DND-41 (cell line): ENCODE measurements around the gene KBTBD3.
A peak's percentile ranks its signal among the peaks of the same experiment; 100 is the strongest.

Experiments
- ATAC-seq: fragments of 200-7000 bp; cut with Tn5 transposase; 3 replicates; pipeline ENCODE4 v1.9.1; 2021; ENCODE audit warnings: low read depth; ENCODE audit not compliant: insufficient read depth
- DNase-seq: peaks from one replicate; pipeline ENCODE4 v3.0.0-alpha.2; 2020
- H2AFZ ChIP-seq: 2 replicates; pipeline ENCODE4 v1.6.0; 2012; ENCODE audit warnings: low read depth, low read length
- H3K27ac ChIP-seq: 2 replicates; pipeline ENCODE4 v1.5.1; 2012; ENCODE audit warnings: low read length, inconsistent platforms
- H3K27me3 ChIP-seq: fragments of 200-600 bp; sonication (generic); 2 replicates; pipeline ENCODE4 v1.6.0; 2012; ENCODE audit warnings: low read length, mild to moderate bottlenecking, inconsistent platforms; ENCODE audit not compliant: insufficient read depth, poor library complexity
- H3K36me3 ChIP-seq: 2 replicates; pipeline ENCODE4 v1.5.1; 2012; ENCODE audit warnings: low read length, inconsistent platforms; ENCODE audit not compliant: insufficient read depth
- H3K4me1 ChIP-seq: 2 replicates; pipeline ENCODE4 v1.5.1; 2012; ENCODE audit warnings: mild to moderate bottlenecking, low read length; ENCODE audit not compliant: insufficient read depth
- H3K4me2 ChIP-seq: 2 replicates; pipeline ENCODE4 v1.6.0; 2012; ENCODE audit warnings: mild to moderate bottlenecking, moderate library complexity, low read length, inconsistent platforms; ENCODE audit not compliant: insufficient read depth
- H3K4me3 ChIP-seq, 2 experiments: fragments of 200-600 bp in 1 of 2; shearing (Covaris generic) in 1 of 2; 2 replicates each; pipeline ENCODE4 v1.5.1; 2012 to 2016; ENCODE audit warnings: inconsistent platforms in 2 of 2, low read length in 2 of 2, mild to moderate bottlenecking in 2 of 2, low read depth in 1 of 2, moderate library complexity in 1 of 2
- H3K79me2 ChIP-seq: 2 replicates; pipeline ENCODE4 v1.6.0; 2012; ENCODE audit warnings: low read length, inconsistent platforms; ENCODE audit not compliant: insufficient read depth
- H3K9ac ChIP-seq: 2 replicates; pipeline ENCODE4 v1.6.0; 2012; ENCODE audit warnings: low read depth, mild to moderate bottlenecking, inconsistent platforms, low read length, moderate library complexity
- H3K9me3 ChIP-seq: 2 replicates; pipeline ENCODE4 v1.5.1; 2012; ENCODE audit warnings: low read length, moderate library complexity, mild to moderate bottlenecking, inconsistent platforms; ENCODE audit not compliant: insufficient read depth, severe bottlenecking
- H4K20me1 ChIP-seq: 2 replicates; pipeline ENCODE4 v1.6.0; 2012; ENCODE audit warnings: low read length; ENCODE audit not compliant: insufficient read depth
- EZH2 ChIP-seq: IDR thresholded peaks from 3 replicates; pipeline ENCODE4 v1.6.1; 2012; ENCODE audit warnings: borderline replicate concordance, low read depth, mild to moderate bottlenecking, moderate library complexity, low read length, inconsistent platforms; ENCODE audit not compliant: severe bottlenecking
- TF ChIP-seq, protein P1 (sequence below): IDR thresholded peaks from 2 replicates; pipeline ENCODE4 v1.5.1; 2012; ENCODE audit warnings: borderline replicate concordance, low read length, moderate library complexity, mild to moderate bottlenecking; ENCODE audit not compliant: poor library complexity, severe bottlenecking; ENCODE audit errors: extremely low read depth

KBTBD3 gene

DNA sequence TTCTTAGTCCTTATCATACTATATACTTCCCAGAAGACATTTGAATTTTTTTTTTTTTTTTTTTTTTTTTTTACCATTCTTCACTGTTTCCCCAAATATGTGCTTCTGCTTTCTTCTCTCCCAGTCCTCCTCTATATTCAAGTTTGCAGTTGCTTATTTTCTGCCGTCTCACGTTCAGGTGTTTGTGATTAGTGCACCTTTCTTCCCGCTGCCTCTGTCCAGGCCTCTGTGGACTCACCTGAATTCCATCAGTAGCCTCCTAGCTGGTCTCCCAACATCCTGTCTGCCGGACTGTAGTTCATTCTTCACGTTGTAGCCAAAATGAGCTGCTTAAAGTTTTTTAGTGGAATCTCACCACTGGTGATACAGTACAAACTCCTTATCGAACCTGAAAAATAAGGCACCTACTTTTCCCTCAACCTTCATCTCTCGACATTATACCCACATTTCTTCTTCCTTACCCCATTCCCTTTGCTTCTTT lies 54.3 kb downstream of the KBTBD3 start:
- Histone ChIP-seq H2AFZ (peak overlapping the region; percentile 94), H3K9me3 (no peaks in the 10 kb centered on the region), H3K36me3 (peaks cover 3% of the 10 kb centered on the region), H3K4me1 (peaks cover 46% of the 10 kb centered on the region), H3K27me3 (no peaks in the 10 kb centered on the region), H3K79me2 (peaks cover 42% of the 10 kb centered on the region), H3K27ac (peak overlapping the region; percentile 81), H3K9ac (peak overlapping the region; percentile 76), H3K4me3 (peak overlapping the region; percentile 26 to 87; a peak in 3 of 4 replicates), H4K20me1 (no peaks in the 10 kb centered on the region), H3K4me2 (peak overlapping the region; percentile 73)
- ATAC-seq (no peak), DNase-seq (peak; percentile 9)
- no peak for TF ChIP-seq EZH2
- TF ChIP-seq, protein P1, sequence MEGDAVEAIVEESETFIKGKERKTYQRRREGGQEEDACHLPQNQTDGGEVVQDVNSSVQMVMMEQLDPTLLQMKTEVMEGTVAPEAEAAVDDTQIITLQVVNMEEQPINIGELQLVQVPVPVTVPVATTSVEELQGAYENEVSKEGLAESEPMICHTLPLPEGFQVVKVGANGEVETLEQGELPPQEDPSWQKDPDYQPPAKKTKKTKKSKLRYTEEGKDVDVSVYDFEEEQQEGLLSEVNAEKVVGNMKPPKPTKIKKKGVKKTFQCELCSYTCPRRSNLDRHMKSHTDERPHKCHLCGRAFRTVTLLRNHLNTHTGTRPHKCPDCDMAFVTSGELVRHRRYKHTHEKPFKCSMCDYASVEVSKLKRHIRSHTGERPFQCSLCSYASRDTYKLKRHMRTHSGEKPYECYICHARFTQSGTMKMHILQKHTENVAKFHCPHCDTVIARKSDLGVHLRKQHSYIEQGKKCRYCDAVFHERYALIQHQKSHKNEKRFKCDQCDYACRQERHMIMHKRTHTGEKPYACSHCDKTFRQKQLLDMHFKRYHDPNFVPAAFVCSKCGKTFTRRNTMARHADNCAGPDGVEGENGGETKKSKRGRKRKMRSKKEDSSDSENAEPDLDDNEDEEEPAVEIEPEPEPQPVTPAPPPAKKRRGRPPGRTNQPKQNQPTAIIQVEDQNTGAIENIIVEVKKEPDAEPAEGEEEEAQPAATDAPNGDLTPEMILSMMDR = no peak

DNA sequence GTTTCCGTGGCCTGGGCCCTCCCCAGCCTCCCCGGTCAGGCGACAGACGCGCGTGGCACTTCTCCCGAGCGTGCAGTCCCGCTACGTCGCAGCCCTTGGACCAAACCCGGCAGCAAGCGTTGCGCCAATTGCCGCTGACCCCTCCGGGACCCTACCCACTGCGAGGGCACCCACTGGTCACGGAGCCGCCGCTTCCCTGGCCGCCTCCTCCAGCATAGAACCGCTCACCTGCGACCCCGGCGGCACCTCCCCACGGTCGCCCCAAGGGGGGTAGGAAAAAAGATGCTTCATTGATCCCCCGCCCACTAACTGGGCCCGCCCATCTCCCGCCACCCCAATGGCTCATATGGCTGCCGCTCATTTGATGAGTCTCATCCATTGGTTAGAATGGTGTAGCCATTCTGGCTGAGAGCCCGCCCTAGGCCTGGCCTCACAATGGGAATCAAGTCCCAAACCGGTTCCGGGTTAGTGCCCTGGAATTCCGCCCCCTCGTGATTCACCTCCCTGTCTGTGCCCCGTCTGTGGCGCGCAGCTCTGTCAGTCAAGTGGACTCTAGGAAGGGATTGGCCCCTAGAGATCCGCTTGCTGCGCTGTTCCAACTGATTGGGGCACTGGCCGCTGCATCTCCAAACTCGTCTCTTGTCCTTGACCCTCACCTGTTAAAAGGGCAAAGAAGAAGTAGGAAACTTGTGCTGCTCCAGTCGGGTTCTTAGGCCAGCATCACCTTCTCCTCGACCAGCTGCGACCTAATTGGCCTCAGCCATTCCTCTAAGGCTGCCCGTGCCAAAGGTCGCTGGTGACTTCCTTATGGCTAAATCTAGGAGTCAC lies 55.0 kb downstream of the KBTBD3 start, which contains the start of gene MSANTD4:
TSS of gene MSANTD4 (minus strand) at position 274 of the 828 bp plus-strand sequence. CDS start 11,323 bp downstream, outside the sequence.
- Histone ChIP-seq H3K4me2 (peak within 1 kb of the TSS; percentile 79), H4K20me1 (no peaks in the 10 kb centered on the region), H3K9me3 (no peaks in the 10 kb centered on the region), H3K36me3 (peaks cover 3% of the 10 kb centered on the region), H3K79me2 (peaks cover 48% of the 10 kb centered on the region), H3K9ac (peak within 1 kb of the TSS; percentile 76), H3K4me3 (peak within 1 kb of the TSS; percentile 81 to 87; a peak in 3 of 4 replicates), H2AFZ (peak within 1 kb of the TSS; percentile 94), H3K4me1 (peaks cover 50% of the 10 kb centered on the region), H3K27me3 (no peaks in the 10 kb centered on the region), H3K27ac (peak within 1 kb of the TSS; percentile 81)
- TF ChIP-seq EZH2 = no peak
- TF ChIP-seq, protein P1 = peak; percentile 8
- DNase-seq (peak; percentile 99), ATAC-seq (peak; percentile 96)

DNA sequence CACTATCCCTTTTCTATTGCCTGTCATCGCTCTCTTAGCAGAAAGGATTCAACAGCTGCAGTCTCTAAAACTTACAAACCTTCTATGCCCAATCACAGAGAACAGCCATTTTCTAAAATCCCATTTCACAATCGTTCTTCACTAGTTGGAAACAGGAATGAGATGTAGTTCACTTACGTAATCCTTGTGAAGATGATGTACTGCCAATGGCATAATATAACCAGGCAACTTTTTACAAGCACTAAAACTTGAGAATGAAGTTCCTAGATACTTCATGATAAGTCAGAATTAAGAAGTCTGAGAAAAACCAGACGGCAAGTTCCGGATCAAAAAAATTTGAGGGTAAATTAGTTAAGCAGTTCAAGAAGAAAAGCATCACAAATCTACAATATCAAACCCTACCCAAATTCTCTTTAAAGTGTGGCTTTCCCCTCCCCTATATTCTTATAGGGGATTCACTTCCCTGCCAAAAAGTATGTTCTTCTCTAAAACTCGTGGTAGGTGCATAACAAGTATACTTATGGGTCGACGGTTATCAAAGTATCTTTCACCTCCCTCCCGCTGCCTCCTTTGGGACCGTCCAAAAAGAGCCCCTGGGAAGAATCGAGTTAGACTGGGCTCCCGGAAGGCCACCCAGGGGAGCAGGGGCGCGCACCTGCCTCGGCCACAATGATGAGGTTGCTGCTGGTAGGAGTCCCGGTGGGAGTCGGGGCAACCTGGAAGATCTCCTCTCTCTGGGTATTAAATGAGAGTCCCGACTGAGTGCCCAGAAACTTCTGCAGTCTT lies 55.8 kb downstream of the KBTBD3 start:
- Histone ChIP-seq H3K4me2 (peak overlapping the region; percentile 79), H4K20me1 (0 out of 2 replicates have a peak, but pooled peaks cover 3% of the 10 kb centered on the region), H3K27ac (peak overlapping the region; percentile 78), H3K79me2 (peaks cover 56% of the 10 kb centered on the region), H3K27me3 (no peaks in the 10 kb centered on the region), H2AFZ (peak overlapping the region; percentile 94), H3K36me3 (peaks cover 5% of the 10 kb centered on the region), H3K4me3 (peak overlapping the region; percentile 81 to 87; a peak in 3 of 4 replicates), H3K9me3 (no peaks in the 10 kb centered on the region), H3K9ac (peak overlapping the region; percentile 76), H3K4me1 (peaks cover 57% of the 10 kb centered on the region)
- ATAC-seq (peak; percentile 11; the same call in 2 of the 3 replicates), DNase-seq (no peak)
- TF ChIP-seq EZH2 = no peak
- TF ChIP-seq, protein P1 = no peak
